Measurements from ENCODE around the gene CCDC167.

CCDC167 gene

DNA sequence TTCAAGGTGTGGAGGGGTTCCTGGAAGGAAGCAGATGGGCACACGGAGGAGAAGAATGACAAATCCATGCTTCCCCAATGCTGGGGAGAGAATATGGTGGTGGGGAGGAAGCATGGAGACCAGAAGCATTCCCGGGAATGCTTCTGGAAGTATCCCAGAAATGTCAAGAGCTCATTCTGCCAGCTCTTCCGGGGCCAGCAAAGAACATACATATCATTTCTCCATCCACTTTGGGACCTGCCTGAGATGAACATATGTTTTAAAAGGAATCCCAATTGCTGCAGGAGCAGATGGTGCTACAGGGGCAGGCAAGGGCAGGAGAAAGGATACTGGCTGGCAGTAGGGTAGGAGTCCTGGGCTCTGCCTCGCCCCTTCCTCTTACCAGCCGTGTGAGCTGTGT is 37.9 kb upstream of the CCDC167 start:
- in situ Hi-C loops (cut with MboI; ENCODE audit: low sequenced_read_pairs, unreplicated experiment), result no loop called here
- TF ChIP-seq, protein P1, sequence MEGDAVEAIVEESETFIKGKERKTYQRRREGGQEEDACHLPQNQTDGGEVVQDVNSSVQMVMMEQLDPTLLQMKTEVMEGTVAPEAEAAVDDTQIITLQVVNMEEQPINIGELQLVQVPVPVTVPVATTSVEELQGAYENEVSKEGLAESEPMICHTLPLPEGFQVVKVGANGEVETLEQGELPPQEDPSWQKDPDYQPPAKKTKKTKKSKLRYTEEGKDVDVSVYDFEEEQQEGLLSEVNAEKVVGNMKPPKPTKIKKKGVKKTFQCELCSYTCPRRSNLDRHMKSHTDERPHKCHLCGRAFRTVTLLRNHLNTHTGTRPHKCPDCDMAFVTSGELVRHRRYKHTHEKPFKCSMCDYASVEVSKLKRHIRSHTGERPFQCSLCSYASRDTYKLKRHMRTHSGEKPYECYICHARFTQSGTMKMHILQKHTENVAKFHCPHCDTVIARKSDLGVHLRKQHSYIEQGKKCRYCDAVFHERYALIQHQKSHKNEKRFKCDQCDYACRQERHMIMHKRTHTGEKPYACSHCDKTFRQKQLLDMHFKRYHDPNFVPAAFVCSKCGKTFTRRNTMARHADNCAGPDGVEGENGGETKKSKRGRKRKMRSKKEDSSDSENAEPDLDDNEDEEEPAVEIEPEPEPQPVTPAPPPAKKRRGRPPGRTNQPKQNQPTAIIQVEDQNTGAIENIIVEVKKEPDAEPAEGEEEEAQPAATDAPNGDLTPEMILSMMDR (IDR thresholded peaks at IDR 0.05; ENCODE audit: borderline replicate concordance, control extremely low read depth, extremely low read depth, insufficient read depth, missing control alignments), result no peak
- DNase-seq (ENCODE audit: low spot score), result no peak

DNA sequence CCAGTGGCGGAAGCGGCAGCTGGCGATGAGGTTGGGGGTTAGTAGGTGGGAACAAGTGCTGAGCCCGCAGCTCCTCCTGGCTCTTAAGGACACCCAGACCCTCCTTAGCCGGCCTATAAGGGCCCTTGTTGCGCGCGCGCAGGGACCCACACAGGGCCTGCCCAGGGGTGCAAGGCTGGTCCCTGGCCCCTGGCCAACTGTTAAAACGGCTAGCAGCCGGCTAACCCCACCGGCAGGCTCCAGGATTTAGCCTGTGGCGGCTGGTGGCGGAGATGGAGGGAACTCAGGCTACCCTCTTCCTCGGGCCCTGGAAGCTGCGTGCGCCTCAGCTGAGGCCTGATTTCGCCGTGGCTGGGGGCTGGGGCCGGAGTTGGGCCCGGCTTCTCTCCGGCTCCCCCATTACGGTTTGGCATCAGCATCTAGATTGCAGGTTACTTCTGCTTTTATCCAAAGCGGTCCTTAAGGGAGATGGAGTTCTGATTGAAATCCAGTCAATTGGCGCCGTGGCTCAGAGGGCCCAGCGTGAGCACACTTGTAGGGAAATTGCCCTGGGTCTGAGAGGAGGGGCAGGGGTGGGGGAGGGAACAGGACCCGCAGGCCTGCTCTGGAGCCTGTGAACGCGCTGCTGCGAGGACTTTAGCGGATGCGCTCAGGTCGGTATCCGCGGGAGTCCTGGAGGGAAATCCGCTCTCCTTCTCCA is 36.9 kb upstream of the CCDC167 start:
- in situ Hi-C loops (cut with MboI; ENCODE audit: low sequenced_read_pairs, unreplicated experiment), result no loop called here
- TF ChIP-seq, protein P1 (IDR thresholded peaks at IDR 0.05; ENCODE audit: borderline replicate concordance, control extremely low read depth, extremely low read depth, insufficient read depth, missing control alignments), result no peak
- DNase-seq (ENCODE audit: low spot score), result no peak

DNA sequence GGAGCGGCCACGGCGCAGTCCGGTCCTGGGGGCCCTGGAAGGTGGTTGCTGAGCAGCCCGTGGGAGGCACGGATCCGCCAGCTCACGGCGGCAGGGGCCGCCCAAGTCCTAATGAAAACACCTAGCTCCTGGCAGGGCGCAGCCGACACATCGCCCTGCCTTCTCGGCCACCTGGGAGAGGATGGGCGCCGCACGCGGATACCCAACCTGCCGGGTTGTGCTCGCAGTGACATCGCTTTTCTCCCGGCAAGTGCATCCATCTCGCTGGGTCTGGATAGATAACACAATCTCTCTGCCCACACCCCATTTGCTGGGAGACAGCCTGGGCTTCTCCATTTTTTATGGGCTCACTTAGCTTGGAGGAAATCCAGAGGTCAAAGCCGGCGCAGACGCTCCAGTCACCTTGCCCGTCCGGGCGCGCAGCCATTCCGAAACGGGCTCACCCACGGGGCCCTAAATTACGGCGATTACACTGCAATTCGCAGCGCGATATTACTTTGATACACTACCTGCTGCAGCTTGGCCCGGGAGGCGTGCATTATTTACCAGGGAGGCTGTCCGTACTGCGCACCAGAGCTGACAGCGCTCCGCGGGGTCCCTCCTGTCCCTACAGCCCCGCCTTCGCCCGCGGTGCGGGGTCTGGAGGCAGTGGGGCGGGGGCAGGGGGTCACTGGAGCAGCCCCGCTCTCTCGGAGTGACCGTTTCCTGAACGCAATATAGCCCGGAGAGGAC is 36.2 kb upstream of the CCDC167 start:
- TF ChIP-seq, protein P1 (IDR thresholded peaks at IDR 0.05; ENCODE audit: borderline replicate concordance, control extremely low read depth, extremely low read depth, insufficient read depth, missing control alignments), result peak; percentile 25
- peak; percentile 74 for DNase-seq (ENCODE audit: low spot score)
- in situ Hi-C loops (cut with MboI; ENCODE audit: low sequenced_read_pairs, unreplicated experiment), result no loop called here

DNA sequence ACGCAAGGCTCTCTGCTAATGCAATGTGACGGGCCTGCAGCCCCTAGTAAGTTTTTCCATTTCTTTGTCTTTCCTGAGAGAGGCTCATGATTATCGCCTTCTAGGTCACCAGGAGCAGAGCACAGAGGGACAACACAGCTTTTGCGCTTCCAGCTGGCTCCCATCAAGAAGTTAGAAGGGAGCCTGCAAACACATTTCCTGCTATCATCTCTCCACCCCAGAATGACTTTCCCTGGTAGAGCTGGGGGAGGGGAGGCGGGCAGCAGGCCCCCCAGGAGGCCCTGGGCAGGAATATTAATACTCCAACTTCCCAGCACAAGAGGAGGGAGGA is 35.7 kb upstream of the CCDC167 start:
- in situ Hi-C loops (cut with MboI; ENCODE audit: low sequenced_read_pairs, unreplicated experiment), result no loop called here
- TF ChIP-seq, protein P1 (IDR thresholded peaks at IDR 0.05; ENCODE audit: borderline replicate concordance, control extremely low read depth, extremely low read depth, insufficient read depth, missing control alignments), result no peak
- DNase-seq (ENCODE audit: low spot score), result no peak

DNA sequence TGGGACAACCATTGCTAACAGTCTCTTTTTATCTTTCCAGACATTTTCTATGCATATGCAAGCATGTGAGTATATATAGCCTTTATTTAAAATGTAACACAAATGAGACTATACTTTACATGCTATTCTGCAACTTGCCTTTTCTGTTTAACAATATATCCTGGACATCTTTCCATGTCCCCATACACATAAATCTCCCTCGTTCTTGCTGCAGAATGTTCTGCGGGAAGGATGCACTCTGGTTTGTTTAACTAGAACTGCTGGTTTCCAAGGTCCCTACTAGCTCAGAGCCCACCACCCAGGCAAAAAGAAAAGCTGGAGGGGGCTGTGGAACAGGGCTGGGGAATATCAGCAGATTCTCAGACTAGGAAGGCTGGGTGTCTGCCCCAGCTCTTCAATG is 35.2 kb upstream of the CCDC167 start:
- no peak for DNase-seq (ENCODE audit: low spot score)
- TF ChIP-seq, protein P1 (IDR thresholded peaks at IDR 0.05; ENCODE audit: borderline replicate concordance, control extremely low read depth, extremely low read depth, insufficient read depth, missing control alignments), result no peak
- in situ Hi-C loops (cut with MboI; ENCODE audit: low sequenced_read_pairs, unreplicated experiment), result no loop called here

DNA sequence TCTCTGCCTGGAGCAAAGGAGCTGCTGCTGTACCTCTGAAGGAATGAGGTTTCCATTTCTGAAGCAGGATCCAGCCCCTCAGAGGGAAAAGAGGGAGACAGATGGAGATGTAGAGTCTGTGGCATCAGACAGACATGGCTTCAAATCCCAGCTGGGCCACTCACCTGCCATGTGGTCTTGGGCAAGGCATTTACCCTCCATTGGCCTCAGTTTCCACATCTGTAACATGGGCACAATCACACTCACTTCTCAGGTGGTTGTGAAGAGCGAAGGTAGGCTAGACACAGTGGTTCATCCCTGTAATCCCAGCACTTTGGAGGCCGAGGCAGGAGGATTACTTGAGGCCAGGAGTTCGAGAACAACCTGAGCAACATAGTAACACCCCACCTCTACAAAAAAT is 32.4 kb upstream of the CCDC167 start:
- TF ChIP-seq, protein P1 (IDR thresholded peaks at IDR 0.05; ENCODE audit: borderline replicate concordance, control extremely low read depth, extremely low read depth, insufficient read depth, missing control alignments), result no peak
- in situ Hi-C loops (cut with MboI; ENCODE audit: low sequenced_read_pairs, unreplicated experiment), result no loop called here
- DNase-seq (ENCODE audit: low spot score), result no peak
